T-helper 1 cell (primary cell): ENCODE measurements around the gene CXCL12.

Experiments used
- DNase-seq, 5 donors: peaks; one replicate each; pipeline ENCODE4 v3.0.0-alpha.2; 2012 to 2020

The CXCL12 gene

DNA sequence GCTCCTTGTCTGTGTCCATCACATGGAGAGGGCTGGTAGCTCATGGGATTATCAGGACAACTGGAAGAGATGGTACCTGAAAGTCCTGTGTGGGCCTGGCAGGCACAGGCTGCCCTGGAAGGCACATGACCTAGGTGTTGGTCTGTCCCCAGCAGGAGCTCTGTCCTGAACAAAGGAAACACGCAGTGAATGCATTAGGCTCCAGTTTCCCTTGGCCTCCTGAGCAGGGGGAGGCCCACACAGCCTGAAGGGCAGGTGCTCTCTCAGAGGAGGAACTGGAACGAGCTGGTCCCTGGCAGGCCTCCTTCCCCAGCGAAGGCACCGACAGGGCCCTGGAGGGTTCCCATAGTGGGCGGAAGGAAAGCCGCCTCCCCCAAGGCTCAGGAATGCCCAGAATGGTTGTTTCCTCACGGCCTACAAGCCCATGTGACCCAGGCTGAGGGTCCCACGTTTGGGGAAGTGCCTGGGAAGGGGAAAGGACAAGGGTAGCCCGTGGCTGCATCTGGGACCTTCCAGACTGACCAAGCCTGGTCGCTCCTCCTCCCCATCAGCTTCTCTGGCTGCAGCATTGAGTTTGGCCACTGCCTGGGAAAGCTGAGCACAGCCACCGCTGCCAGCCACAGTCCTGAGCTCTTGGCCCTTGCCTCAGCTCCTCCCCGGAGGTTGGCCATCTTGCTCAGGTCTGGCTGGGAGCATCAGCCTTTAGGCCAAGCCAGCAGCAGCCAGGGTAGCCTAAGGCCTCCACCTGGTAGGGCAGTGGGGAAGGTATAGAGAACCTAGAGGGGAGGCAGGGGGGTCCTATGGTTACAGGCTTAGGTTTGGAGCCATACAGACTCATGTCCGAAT, 21.8 kb downstream of the CXCL12 start:
- DNase-seq: no peak

DNA sequence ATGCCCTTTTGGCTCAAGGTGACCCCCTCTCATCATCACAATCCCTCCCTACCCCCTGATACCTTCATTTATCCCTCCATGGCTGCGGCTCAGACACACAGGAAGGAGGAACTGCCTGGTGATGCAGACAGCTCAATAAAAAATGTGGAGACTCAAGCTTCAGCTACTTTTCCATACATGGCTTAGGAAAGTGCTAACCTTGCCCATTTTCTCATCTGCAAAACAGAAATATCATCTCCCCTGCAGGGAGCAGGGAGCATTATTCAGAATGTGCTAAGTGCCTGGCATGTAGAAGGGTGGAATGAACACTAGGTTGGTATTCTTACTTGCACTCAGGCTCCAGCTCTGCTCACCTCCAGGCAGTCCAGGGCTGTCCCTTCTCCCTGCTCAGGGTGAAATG, 23.8 kb downstream of the CXCL12 start:
- no peak for DNase-seq

DNA sequence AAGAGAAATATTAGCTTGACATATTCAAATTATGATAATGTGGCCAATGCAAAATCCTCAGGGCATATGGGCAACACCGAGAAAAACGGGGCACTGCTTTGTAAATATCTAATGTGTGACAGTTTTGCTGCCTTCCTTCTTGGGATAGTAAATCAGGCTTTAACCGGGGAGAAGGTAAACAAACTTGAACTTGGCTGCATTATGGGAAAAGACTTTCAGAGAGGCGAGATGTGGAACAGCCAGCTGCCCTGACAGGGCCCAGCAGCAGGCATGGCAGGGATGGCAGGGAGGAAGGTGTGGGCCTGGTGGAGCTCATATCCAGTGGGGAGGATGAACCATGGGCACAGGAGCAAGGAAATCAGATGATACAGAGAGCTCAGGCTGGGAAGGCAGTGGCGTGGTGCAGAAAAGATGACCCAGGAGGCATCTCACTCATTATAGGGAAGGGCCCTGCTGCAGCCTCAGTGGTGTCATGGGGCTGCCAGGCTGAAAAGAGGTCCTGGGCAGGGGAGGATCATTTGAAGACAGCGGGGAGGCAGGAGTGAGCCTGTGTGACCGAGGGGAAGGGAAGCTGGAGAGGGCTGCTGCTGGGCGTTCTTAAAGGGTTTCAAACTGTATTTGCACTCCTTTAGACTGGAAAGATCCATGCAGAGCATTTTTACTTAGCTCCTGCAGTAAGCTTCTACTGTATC, 26.7 kb downstream of the CXCL12 start:
- no peak for DNase-seq

DNA sequence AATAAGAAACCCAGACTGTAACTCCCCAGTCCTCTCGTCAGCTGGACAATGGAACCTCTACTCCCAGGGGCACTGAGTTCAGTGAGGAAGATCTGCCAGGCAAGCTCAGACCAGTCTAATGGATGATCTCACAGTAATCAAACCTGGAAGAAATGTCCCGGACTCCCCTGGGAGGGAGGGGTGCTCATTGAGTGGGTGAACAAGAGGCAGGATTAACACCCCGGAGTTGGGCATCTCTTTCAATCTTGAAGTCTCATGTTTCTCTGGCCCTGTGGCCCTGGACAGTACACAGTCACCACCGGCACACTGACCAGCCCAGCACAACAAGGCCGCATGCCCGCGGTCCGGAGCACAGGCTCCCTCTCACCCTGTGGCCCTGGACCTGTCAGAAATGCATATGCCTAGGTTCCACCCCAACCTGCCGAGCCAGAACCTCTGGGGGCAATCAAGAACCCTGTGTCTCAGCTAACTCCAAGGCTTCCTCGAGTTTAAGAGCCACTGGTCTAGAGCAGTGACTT, 27.8 kb downstream of the CXCL12 start:
- no peak for DNase-seq

DNA sequence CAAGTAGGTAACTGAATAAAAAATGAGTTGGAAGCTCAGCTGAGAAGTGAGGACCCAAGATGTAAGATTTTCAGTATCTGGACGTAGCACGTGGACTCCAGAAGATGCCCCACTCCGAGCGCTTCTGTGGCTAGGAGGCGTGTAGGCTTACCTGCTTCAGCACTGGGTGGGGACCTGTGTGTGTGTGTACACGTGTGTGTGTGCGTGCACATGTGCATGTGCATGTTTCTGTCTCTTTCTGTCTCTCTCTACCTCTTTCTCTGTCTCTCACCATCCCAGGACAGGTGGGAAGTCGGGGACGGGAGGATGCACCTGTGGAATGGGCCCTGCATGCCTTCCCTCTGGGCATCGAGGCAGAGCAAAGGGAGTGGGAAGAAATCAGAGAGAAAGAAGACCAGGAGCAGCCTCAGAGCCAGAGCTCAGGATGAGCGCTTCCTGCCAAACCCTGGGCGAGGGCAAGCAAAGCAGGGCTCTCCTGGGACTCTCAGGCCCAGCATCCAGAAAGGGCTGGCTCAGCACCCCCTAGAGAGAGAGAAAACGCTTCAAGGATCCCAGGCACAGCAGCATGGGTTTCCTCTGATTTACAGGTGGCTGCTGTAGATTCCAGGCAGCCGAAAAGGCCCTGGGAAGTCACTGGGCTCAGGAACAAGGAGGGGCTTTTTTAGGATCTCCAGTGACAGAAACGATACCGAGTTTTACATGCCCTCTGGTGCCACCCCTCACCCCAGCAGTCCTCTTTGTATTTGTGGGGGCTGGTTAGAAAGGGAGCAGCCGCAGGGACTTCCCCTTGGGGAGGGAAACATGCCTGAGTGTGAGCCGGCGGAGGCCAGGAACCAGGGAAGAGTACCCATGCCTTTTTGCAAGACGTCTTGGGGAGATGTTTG, 28.5 kb downstream of the CXCL12 start:
- no peak for DNase-seq

DNA sequence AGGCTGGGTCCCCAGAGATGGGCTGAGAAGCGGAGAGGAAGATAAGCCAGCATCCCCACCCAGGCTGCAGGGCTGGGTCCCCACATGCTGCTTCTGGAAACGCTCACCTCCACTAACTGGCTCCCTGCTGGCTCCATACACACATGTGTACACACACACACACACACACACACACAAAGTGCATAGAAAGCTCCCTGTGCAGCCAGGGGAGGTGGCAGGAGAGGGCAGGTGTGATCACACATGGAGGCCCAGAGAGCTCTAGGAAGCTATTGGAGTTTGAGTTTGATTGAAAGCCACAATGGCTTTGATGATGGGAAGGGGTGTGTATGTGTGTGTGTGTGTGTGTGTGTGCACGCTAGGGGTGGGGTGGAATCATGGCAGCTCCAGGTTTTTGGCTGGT, 29.3 kb downstream of the CXCL12 start:
- no peak for DNase-seq

DNA sequence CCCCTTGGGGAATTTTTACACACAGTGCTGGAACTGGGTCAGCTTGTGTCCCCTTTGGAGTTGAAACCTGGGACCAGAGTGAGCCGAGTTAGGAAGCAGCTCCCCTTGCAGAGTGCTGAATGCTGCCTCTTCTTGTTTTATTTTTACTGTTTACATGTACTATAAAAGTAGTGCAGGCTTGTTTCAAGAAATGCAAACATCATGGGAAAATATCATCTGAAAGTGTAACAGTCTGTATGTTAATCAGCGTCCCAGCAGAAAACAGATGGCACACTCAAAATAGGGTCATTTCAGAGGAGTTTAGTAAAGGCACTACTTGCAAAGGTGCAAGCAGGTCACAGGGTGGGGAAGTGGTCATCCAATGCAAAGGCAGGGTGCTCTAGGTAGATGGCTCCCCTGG, 30.1 kb downstream of the CXCL12 start:
- DNase-seq: no peak

DNA sequence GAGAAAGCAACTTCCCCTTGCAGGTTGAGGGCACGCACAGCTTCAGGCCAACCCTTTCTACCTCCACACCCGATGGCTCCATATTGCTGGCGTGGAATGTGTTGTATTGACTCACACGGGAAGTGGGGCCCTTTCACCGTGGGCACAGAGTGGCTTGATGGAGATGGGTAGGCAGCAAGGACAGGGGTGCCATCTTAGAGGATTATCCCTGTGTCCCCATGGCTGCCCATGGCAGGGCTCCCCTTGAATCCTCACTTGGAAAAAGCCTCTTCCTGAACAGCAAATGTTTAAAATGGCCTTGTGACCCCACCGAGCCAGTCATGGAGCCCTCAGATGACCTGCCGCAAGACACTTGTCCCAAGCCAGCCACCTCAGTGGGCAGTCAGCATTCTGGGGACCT, 31.2 kb downstream of the CXCL12 start:
- no peak for DNase-seq

DNA sequence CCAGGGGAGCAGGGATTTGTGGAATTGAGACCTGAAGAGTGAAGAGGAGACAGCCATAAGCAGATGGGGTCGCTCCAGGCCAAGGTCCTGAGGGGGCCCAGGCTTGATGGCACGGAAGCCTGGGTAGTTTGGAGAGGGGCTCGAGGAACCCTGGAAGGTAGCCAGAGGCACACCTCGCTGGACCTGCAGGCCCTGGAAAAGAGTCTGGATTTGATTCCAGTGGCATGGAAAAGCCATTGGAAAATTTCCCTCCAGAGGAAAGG, 31.8 kb downstream of the CXCL12 start:
- no peak for DNase-seq

DNA sequence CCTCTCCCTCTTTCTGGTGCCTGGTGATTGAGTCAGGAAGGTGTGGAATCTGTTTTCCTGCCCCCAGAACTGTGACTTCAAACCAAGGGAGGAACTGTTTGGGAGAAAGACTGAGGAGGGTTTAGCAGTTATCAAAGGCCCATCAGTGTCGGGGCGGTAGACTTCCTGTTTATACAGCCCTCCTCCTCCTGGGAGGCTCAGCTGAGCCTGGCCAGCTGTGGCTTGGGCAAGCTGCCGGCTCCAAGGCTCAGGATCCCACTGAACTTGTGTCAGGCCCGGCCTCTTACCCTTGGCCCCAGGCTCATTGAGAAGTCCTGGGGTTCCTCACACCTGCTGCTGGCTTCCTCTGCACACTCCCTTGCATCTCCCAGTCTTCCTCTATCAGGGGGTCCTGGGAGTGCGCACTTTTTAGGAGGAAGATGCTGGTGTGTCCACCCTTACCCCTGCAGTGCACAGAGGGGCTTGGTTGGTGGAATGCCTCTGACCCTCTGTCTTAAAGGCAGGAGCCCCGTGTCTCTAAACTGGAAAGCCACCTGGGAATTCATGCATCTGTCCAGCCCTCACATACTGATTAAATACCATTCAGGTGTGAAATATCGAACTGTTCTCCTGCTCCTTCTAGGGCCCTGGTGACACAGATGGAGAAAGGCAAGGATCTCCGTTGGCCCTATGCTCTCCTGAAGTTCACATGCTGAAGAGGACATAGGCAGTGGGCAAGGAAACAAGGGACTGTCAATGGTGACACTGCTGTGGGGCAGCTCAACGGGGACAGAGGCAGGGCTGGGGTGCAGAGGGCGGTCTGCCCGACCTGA, 32.4 kb downstream of the CXCL12 start:
- DNase-seq: no peak

DNA sequence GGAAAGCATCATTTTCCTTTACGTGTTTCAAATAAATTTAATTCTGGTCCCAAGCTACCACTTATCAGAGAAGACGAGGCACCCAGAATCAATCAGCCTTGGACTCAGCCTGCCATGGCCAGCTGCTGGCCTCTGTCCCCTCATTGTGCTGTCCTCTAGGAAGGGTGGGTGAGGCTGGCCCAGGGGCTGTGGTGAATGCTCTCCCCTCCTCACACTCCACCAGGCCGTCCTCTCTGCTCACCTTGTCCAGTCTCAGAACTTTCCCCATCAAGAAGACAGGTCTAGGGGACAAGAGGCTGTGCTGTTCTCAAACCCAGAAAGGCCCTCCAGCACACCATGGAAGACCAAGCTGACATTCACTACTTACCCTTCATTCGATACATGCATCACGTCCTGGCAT, 36.4 kb downstream of the CXCL12 start:
- DNase-seq: no peak

DNA sequence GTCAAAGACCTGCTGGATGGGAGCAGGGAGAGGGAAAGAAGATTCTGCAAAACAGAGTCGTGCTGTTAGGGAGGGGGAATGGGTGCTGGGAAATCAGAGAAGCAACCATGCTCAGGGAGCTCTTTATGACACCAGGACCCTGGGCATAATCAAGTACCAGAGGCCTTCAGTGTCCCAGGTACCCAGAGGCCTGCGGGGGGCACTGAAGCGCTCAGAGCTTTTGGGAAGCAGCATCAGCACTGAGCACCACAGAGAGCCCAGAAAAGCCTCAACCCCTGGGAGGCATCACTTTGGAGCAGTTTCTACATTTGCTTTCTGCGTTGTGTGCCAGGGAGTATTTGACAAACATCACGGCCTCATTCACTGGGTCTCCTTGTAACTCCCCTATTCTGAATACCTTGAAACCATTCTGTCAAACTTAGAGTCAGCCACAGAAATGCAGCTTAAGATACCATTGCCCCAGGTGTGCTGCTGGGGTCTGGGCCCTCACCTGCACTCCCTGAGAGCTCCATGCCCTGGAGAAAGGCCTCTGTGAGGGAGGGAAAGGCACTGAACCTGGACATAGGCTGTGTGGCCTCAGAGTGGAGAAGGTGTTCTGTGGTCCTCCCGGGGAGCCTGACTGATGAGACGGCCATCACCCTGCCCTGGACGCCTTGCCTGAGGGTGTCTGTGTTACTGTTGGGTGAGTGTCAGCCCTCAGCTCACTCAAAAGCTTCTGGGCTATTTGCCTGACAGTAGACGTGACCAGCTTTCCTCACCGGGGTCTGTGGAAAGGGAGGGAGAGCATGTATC, 37.1 kb downstream of the CXCL12 start:
- DNase-seq: no peak

DNA sequence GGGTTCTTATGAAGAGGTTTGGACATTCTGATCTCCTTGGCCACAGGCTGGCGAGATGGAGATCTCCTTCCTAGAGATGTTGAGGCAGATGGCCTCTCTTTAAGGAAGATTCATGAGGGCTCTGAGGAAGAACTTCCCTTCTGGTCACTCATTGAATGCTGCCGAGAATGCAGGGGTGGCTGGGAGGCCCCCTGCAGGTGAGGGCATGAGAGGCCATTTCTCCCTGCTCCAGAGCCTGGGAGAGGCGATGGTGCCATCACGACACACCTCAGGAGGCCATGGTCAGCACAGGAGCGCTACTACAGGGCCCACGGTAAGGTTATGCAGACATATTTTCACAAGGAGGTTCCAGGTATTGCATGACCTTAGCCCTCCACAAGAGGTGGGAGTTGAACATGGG, 40.2 kb downstream of the CXCL12 start:
- DNase-seq: no peak

DNA sequence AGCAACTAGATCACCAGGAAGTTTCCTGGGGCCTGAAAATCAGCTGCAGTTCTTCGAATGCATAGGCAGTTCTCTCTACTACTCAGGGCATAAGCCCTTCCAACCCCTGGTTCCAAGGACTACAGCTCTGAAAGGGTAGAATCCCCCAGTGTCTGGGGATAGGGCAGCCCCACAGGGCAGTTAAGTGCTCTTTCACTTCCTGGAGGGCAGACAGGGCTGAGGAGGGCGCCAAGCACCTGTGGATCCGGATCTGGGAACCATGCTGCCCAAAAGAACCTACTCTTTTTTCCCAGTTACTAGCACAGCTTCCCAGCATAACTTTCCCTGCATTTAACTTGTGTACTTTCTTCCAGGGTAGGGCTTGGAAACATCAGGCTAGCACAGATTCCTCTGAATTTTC, 41.1 kb downstream of the CXCL12 start:
- DNase-seq: no peak

DNA sequence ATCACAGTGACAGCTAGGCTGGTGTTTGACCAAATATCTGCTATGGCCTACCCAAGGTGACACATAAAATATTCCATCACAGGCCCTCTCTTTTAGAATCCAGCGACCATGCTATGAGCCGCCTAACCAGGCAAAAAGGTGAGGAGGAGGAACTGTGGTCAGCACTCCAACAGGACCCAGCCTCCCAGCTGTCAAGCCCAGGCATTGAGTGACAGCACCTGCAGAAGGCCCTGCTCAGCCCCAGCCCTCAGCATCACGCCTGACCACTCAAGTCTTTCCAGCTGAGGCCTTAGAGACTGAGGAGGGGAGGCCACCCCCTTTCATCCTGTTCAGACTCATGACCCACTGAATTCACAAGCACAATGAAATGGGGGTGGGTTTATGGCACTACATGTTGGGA, 43.0 kb downstream of the CXCL12 start:
- no peak for DNase-seq

DNA sequence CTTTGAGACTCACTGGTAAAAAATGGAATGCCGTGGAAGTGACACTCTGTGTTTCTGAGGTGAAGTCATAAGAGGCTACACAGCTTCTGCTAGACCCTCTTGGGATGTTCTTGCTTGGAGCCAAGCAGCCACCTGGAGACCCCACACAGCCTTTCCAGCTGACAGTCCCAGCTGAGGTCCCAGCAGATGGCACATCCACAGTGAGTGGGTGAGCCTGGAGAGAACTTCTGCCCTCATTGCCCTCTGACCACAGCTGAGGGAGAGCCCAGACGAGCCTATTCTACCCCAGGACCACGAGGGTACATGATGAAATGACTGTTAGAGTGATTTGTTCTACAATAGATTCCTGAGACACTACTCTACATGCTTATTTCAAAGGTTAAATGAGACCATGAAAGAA, 44.3 kb downstream of the CXCL12 start:
- DNase-seq: no peak

DNA sequence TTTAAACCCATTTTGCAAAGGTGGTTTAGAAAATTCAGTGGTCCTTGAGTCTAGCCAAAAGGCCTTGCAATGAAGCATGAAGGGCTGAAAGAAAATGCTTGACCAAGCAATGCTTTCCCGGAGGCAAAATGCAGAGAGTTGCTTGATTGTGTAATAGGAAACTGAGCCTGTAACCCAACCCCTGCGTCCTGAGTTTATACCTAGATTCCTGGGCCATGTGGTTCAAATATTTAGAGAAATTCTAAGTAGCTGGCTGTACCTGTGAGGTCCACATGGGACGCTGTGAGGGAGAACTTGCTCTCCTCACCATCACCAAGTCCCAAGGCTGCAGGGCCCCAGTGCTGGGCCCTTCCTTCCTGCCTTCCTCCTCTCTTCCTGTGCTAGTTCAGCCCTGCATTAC, 45.7 kb downstream of the CXCL12 start:
- DNase-seq: no peak

DNA sequence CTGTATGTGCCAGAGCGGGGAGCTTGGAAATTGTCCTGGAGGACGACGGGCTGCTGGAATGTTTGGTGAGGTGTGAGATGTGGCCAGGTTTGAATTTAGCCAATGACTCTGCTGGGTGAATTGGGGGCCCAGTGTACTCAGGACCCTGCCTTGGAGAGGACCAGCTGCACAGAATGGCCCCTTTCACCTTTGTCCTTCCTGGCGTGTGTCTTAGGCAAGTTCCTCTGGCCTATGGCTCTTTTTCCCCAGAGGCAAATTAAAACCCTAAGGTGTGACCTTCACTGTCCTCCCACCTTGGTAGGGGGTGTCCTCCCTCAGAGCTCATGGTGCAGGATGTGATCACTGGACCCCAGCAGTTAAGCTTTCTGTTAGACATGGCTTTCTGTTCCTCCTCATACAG, 47.8 kb downstream of the CXCL12 start:
- DNase-seq: no peak

DNA sequence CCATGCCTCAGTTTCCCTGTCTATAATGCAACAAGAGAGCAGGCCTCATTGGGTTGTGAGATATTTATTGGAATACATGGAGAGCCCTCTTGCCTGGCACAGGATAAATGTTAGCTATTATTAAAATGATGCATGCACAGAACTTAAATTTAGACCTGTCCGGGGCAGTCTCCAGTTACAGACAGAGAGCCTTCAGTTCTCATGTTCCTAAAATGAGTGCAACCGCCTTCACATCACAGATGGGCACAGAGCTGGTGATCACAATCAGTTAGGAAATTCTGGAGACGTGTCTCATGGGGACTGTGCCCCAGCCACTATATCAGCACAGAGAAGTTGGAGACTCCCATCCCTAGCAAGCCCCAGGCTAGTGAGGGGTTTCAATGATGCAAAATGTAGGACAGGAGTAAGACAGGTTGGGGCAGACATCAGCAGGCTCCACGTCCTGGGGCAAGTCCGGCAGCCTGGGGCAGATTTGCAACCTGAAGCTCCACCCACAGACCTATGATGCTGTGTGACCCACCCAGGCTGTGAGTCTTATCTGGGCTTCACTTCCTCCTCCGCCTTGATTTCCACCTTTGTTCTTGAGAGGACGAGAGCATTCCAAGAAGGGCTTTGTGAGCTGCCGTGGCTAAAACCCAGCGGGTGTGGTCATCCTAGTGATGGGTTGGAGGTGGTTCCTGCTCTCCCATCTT, 49.4 kb downstream of the CXCL12 start:
- no peak for DNase-seq

DNA sequence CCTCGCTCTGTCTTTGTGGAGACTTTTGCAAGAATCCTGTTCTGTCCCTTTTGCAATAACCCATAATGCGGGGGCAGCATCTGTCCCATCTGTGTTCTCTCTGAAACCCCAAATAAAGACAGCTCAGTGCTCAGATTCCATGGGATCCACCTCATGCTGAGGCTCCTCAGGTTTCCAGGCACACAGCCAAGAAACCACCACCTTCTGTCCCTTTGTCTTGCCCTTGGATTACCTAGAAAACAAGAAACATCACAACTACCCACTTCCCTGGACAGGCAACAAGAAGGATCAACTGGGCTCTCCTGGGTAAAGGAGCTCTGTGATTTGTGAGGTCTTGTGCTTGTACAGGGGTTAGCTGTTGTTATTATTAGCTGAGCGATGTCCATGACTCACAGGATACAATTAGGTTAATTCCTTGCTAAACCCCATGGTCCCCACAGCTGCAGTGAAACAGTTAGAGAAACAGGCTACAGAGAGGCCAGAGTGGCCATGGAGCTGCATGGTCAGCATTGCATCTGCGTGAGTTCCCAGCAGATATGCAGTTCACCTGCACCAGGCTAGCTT, 50.2 kb downstream of the CXCL12 start:
- DNase-seq: no peak

DNA sequence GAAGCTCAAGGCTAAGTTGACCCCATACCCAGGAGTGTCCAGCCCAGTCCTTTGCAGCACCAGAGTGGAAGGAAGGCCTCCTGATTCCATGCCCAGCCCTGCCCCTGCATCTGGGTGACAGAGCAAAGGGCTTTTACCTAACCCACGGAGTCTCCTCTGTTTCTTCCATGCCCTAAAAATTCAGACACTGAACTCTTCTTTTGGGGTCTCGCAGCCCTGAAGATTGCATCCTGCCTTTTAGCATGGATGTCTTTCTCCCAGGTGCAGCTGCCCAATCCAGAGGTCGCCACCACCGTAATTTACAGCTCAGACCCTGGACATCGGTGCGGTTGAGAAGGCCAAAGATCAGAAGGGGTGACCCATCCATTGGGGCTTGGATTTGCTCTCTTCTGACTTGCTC, 50.8 kb downstream of the CXCL12 start:
- DNase-seq: no peak
